HepG2 (cell line): ENCODE results near the gene GNA12. TPM values are rescaled to one million over a fixed set of nuclear protein-coding genes. Genes with fewer than 3 reads are reported as not detected.
A peak's percentile ranks its signal among the peaks of the same experiment; 100 is the strongest.

Experiments
- ATF2 ChIP-seq: sonication (generic); formaldehyde crosslinking; IDR thresholded peaks from 2 replicates; pipeline ENCODE4 v1.4.0; 2020; ENCODE audit warnings: missing genetic modification reagents
- ATF3 ChIP-seq: sonication (generic); formaldehyde crosslinking; IDR thresholded peaks from 2 replicates; pipeline ENCODE4 v1.4.0; 2020; ENCODE audit warnings: missing genetic modification reagents
- CEBPB ChIP-seq: IDR thresholded peaks from 2 replicates; pipeline ENCODE4 v1.6.1; 2011; ENCODE audit warnings: low read depth, low read length, improper control_type of control experiment, borderline replicate concordance
- CEBPG ChIP-seq: IDR thresholded peaks from 2 replicates; pipeline ENCODE4 v1.6.1; 2016
- DZIP1 ChIP-seq: sonication (generic); formaldehyde crosslinking; IDR thresholded peaks from 2 replicates; pipeline ENCODE4 v1.5.0; 2020; ENCODE audit warnings: mild to moderate bottlenecking, missing genetic modification reagents
- FOXC1 ChIP-seq: sonication (generic); formaldehyde crosslinking; IDR thresholded peaks from 2 replicates; pipeline ENCODE4 v1.8.0; 2022; ENCODE audit warnings: mild to moderate bottlenecking, missing genetic modification reagents, borderline replicate concordance
- GABPB1 ChIP-seq: IDR thresholded peaks from 2 replicates; pipeline ENCODE4 v1.6.1; 2016; ENCODE audit warnings: mild to moderate bottlenecking, missing genetic modification reagents, moderate library complexity, missing compliant biosample characterization
- NFATC3 ChIP-seq: sonication (generic); formaldehyde crosslinking; IDR thresholded peaks from 2 replicates; pipeline ENCODE4 v1.5.1; 2020; ENCODE audit warnings: mild to moderate bottlenecking, missing genetic modification reagents
- PHF21A ChIP-seq: sonication (generic); formaldehyde crosslinking; IDR thresholded peaks from 2 replicates; pipeline ENCODE4 v1.5.0; 2020; ENCODE audit warnings: mild to moderate bottlenecking, missing genetic modification reagents
- PHF8 ChIP-seq: sonication (generic); formaldehyde crosslinking; IDR thresholded peaks from 2 replicates; pipeline ENCODE4 v1.5.0; 2020; ENCODE audit warnings: missing genetic modification reagents
- TFAP4 ChIP-seq: sonication (generic); IDR thresholded peaks from 2 replicates; pipeline ENCODE4 v1.6.1; 2016; ENCODE audit warnings: low read depth, borderline replicate concordance
- TFE3 ChIP-seq: IDR thresholded peaks from 2 replicates; pipeline ENCODE4 v1.6.1; 2016
- YEATS4 ChIP-seq: sonication (generic); formaldehyde crosslinking; IDR thresholded peaks from 2 replicates; pipeline ENCODE4 v1.4.0; 2020; ENCODE audit warnings: missing genetic modification reagents, borderline replicate concordance
- ZBED4 ChIP-seq: sonication (generic); formaldehyde crosslinking; IDR thresholded peaks from 2 replicates; pipeline ENCODE4 v1.4.0; 2020; ENCODE audit warnings: missing genetic modification reagents, borderline replicate concordance
- ZNF335 ChIP-seq: sonication (generic); formaldehyde crosslinking; IDR thresholded peaks from 2 replicates; pipeline ENCODE4 v1.4.0; 2020; ENCODE audit warnings: missing genetic modification reagents
- ZNF547 ChIP-seq: sonication (generic); formaldehyde crosslinking; IDR thresholded peaks from 2 replicates; pipeline ENCODE4 v1.5.1; 2020; ENCODE audit warnings: mild to moderate bottlenecking, missing genetic modification reagents
- ZSCAN25 ChIP-seq: sonication (generic); formaldehyde crosslinking; IDR thresholded peaks from 2 replicates; pipeline ENCODE4 v1.8.0; 2022; ENCODE audit warnings: mild to moderate bottlenecking, missing genetic modification reagents
- polyA plus RNA-seq, 8 experiments: library from polyadenylated mRNA; depleted of rRNA in 3 of 8; stranded (reverse) in 7 of 8; unstranded in 1 of 8; fragments of >200 nt; fragmentation: Illumina TruSeq in 4 of 8; extraction: Trizol in 4 of 8; gene quantifications; 2 replicates each; pipeline versions ENCODE4 v1.2.1 to v1.2.3, GENCODE V29; 2011 to 2016; ENCODE audit warnings: low read depth in 4 of 8, missing spikeins in 1 of 8, mixed read lengths in 1 of 8; ENCODE audit not compliant: insufficient read depth in 1 of 8
- total RNA-seq, 5 experiments: library from RNA; depleted of rRNA; stranded (reverse); fragments of >200 nt; fragmentation: Illumina TruSeq; extraction: Trizol; gene quantifications; 2 replicates each; pipeline ENCODE4 v1.2.3, GENCODE V29; 2016; ENCODE audit warnings: low read depth in 1 of 5

The GNA12 gene
- total and polyA plus RNA-seq, 2 of the 13 experiments (the other 11 are each of a cell fraction or from before 2014, with no cell fraction given) = 16.2 to 50.9 TPM

GRCh38 chr7:2693420-2694121, 150.5 kb downstream of the GNA12 start (continued):
- TF ChIP-seq YEATS4 (CRISPR knock-in tag) (peak; percentile 50; the same call in 1 of the 2 replicates), CEBPB (peak; percentile 38; the same call in 1 of the 2 replicates), ATF2 (peak; percentile 45; the same call in 1 of the 2 replicates), DZIP1 (CRISPR knock-in tag) (0 out of 2 replicates have a peak, but pooled peaks have one; percentile 27), ATF3 (CRISPR knock-in tag) (peak; percentile 48; the same call in 1 of the 2 replicates), ZNF547 (CRISPR knock-in tag) (0 out of 2 replicates have a peak, but pooled peaks have one; percentile 14), PHF21A (peak; percentile 52; the same call in 1 of the 2 replicates), TFAP4 (peak; percentile 13; the same call in 1 of the 2 replicates), ZSCAN25 (peak; percentile 39; the same call in 1 of the 2 replicates), FOXC1 (CRISPR knock-in tag) (peak; percentile 77; the same call in 1 of the 2 replicates), GABPB1 (CRISPR knock-in tag) (peak; percentile 47), ZNF335 (CRISPR knock-in tag) (peak; percentile 43; the same call in 1 of the 2 replicates), ZBED4 (CRISPR knock-in tag) (peak; percentile 65; the same call in 1 of the 2 replicates), CEBPG (peak; percentile 92), NFATC3 (0 out of 2 replicates have a peak, but pooled peaks have one; percentile 17), PHF8 (CRISPR knock-in tag) (peak; percentile 7; the same call in 1 of the 2 replicates), TFE3 (CRISPR knock-in tag) (peak; percentile 24; the same call in 1 of the 2 replicates)
